Suprapubic skin (tissue), 4 donors: ENCODE measurements around the gene SLC2A13. TPM values are rescaled to one million over a fixed set of nuclear protein-coding genes. Genes with fewer than 3 reads are reported as not detected.

Experiments used
- DNase-seq, 2 donors: peaks; one replicate each; pipeline ENCODE4 v3.0.0-alpha.2; 2019; ENCODE audit warnings: low spot score in 2 of 2
- H3K27ac ChIP-seq: fragments of 200-600 bp; sonication (generic); one replicate; pipeline ENCODE4 v1.5.1; 2019
- H3K27me3 ChIP-seq: fragments of 200-600 bp; sonication (generic); one replicate; pipeline ENCODE4 v1.5.1; 2019
- H3K36me3 ChIP-seq: fragments of 200-600 bp; sonication (generic); one replicate; pipeline ENCODE4 v1.5.1; 2019
- H3K4me1 ChIP-seq: fragments of 200-600 bp; sonication (generic); one replicate; pipeline ENCODE4 v1.5.1; 2019
- H3K4me3 ChIP-seq: fragments of 200-600 bp; sonication (generic); one replicate; pipeline ENCODE4 v1.5.1; 2019; ENCODE audit warnings: mild to moderate bottlenecking
- H3K9me3 ChIP-seq: fragments of 200-600 bp; sonication (generic); one replicate; pipeline ENCODE4 v1.5.1; 2019
- EP300 ChIP-seq: sonication (generic); formaldehyde crosslinking; IDR thresholded peaks from one replicate; pipeline ENCODE4 v1.6.1; 2017; ENCODE audit warnings: antibody characterized with exemption
- POLR2A ChIP-seq, 2 donors: fragments of 450-650 bp; IDR thresholded peaks; one replicate each; pipeline ENCODE4 v1.6.1; 2017; ENCODE audit warnings: antibody characterized with exemption in 2 of 2, mild to moderate bottlenecking in 2 of 2, moderate library complexity in 2 of 2
- POLR2AphosphoS5 ChIP-seq, 3 donors: sonication (generic); formaldehyde crosslinking; IDR thresholded peaks; one replicate each; pipeline ENCODE4 v1.6.1; 2017; ENCODE audit warnings: antibody characterized with exemption in 3 of 3
- WGBS: methylation state at CpG from one replicate; pipeline ENCODE4 v1.1.5; 2018; 5-methylcytosine and 5-hydroxymethylcytosine counted together
- total RNA-seq, 4 donors: library from RNA; depleted of rRNA; stranded (reverse); fragments of >200 nt; gene quantifications; one replicate each; pipeline ENCODE4 v1.1.0, GENCODE V29; 2016
- TF ChIP-seq, protein P1 (sequence below), 2 donors: fragments of 200-600 bp in 1 of 2; fragments of 450-650 bp in 1 of 2; sonication (generic) in 1 of 2; IDR thresholded peaks; one replicate each; pipeline ENCODE4 v1.5.1; 2016 to 2019; ENCODE audit warnings: antibody characterized with exemption in 2 of 2, mild to moderate bottlenecking in 1 of 2, moderate library complexity in 1 of 2

Gene SLC2A13
- total RNA-seq, 4 donors from 2014 or later = 10.4 to 14.1 (median 13.4) TPM

DNA sequence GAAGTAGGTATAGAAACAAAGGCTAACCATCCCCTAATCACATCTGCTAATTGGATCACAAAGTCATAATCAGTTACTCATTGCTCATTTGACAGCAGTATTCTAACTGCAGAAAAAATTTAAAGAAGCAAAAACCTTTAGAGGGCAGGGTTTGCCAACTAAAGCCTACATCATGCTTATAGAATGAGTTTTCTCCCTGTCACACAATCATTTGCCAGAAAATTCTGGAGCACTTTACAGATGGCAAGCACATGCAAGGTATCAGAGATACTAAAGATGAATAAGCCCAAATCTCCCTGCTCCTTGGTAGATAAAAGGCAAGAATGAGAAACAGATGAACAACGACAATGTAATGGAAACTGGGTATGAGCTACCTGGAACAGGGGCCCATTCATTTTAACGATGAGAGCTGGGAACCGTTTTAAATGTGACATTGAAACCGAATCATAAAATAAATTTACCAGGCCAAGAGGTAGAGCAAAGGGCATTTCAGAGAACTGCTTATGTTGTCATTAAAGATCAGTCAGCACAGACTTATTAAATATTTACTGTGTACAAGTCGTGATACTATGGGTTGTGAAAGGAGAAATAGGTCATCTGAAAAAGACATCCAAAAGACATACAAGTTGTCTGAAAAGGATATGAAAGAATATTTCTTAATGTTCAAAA is 274.9 kb downstream of the SLC2A13 start:
- Histone ChIP-seq H3K27ac (no peak overlapping the region), H3K27me3 (no peaks in the 10 kb centered on the region), H3K4me1 (no peaks in the 10 kb centered on the region), H3K9me3 (no peaks in the 10 kb centered on the region), H3K4me3 (no peak overlapping the region), H3K36me3 (no peaks in the 10 kb centered on the region)
- 80% methylated on average over 5 of the region's 5 CpGs for WGBS
- no peak for DNase-seq
- TF ChIP-seq EP300 (no peak), POLR2A (IDR thresholded peaks at IDR 0.05) (no peak), POLR2AphosphoS5 (IDR thresholded peaks at IDR 0.05) (no peak)
- TF ChIP-seq, protein P1, sequence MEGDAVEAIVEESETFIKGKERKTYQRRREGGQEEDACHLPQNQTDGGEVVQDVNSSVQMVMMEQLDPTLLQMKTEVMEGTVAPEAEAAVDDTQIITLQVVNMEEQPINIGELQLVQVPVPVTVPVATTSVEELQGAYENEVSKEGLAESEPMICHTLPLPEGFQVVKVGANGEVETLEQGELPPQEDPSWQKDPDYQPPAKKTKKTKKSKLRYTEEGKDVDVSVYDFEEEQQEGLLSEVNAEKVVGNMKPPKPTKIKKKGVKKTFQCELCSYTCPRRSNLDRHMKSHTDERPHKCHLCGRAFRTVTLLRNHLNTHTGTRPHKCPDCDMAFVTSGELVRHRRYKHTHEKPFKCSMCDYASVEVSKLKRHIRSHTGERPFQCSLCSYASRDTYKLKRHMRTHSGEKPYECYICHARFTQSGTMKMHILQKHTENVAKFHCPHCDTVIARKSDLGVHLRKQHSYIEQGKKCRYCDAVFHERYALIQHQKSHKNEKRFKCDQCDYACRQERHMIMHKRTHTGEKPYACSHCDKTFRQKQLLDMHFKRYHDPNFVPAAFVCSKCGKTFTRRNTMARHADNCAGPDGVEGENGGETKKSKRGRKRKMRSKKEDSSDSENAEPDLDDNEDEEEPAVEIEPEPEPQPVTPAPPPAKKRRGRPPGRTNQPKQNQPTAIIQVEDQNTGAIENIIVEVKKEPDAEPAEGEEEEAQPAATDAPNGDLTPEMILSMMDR (IDR thresholded peaks at IDR 0.05) = no peak

GRCh38 chr12:39830171-39830570 is 275.7 kb downstream of the SLC2A13 start:
- Histone ChIP-seq H3K9me3 (no peaks in the 10 kb centered on the region), H3K36me3 (no peaks in the 10 kb centered on the region), H3K27me3 (no peaks in the 10 kb centered on the region), H3K27ac (no peak overlapping the region), H3K4me1 (no peaks in the 10 kb centered on the region), H3K4me3 (no peak overlapping the region)
- WGBS = 84% methylated on average over 4 of the region's 4 CpGs
- TF ChIP-seq POLR2A (IDR thresholded peaks at IDR 0.05) = no peak
- no peak for DNase-seq

DNA sequence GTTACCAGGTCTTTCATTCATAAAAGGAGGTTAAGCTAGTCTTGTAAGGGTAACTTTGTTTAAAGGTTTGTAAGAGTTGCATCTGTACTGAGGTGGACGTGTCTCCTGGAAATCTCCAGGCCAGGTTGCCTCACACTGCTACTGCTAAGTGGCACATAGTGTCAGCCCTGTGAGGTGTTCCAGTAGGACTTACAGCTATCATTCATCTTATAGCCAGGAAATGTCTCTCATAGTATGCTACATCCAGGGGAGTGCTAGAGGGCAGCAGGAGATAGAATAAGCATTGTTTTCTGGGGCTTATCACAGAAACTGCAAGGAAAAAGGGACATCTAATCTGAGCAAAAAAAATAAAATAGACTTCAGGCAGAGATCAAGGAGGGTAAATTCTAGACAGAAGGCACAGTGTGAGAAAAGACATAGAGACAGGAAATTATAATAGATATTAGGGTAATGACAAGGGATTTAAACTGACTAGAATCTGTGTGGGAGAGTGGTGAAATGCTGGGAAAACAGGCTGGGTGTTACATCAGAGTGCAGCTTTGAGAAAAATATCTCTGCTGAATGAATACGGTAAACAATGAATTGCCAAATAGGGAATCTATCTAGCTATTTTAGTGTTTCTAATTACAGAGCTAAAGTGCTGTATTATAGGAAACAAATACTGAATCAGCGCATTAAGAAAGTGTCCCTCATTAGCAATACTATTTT is 281.2 kb downstream of the SLC2A13 start:
- no peaks in the 10 kb centered on the region for H3K36me3 ChIP-seq
- H3K9me3 ChIP-seq = no peaks in the 10 kb centered on the region
- no peak for DNase-seq
- H3K27ac ChIP-seq = no peak overlapping the region
- H3K27me3 ChIP-seq = no peaks in the 10 kb centered on the region
- H3K4me3 ChIP-seq = no peak overlapping the region
- 69% methylated on average over 3 of the region's 3 CpGs for WGBS
- no peaks in the 10 kb centered on the region for H3K4me1 ChIP-seq
- TF ChIP-seq POLR2AphosphoS5 (IDR thresholded peaks at IDR 0.05) (no peak), POLR2A (IDR thresholded peaks at IDR 0.05) (no peak), EP300 (no peak)
- TF ChIP-seq, protein P1 (IDR thresholded peaks at IDR 0.05) = no peak

- no peaks in the 10 kb centered on the region for H3K4me1 ChIP-seq
- H3K4me3 ChIP-seq = no peak overlapping the region
- no peaks in the 10 kb centered on the region for H3K36me3 ChIP-seq
- TF ChIP-seq EP300 = no peak
- TF ChIP-seq POLR2A (IDR thresholded peaks at IDR 0.05) = no peak
- TF ChIP-seq, protein P1 (IDR thresholded peaks at IDR 0.05) = no peak
- no peak for TF ChIP-seq POLR2AphosphoS5 (IDR thresholded peaks at IDR 0.05)
- H3K9me3 ChIP-seq = no peaks in the 10 kb centered on the region
- DNase-seq = no peak
- H3K27me3 ChIP-seq = no peaks in the 10 kb centered on the region
- H3K27ac ChIP-seq = no peak overlapping the region
These were observed 289.2 kb downstream of the SLC2A13 start for GRCh38 chr12:39816671-39817185.

DNA sequence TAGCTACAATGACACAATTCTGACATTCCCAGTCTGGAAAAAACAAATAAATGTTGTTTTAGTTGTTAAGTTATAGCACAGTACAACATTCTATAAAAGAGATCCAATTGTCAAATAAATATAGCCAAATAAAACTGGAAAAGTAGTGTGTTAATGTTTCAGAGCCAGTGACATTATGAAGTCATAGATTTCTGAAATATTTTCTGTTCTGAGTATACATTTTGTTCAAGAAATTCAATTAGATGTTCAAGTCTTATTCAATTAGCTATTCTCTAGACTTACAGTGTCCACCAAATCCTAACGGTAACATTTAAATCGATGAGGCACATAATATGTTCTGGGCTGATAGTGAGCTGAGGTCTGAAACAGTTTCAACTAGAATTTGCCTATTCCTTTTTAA is 290.1 kb downstream of the SLC2A13 start:
- DNase-seq = no peak

More for the DNA sequence above, 290.1 kb downstream of the SLC2A13 start:
- no peak for TF ChIP-seq EP300
- TF ChIP-seq, protein P1 (IDR thresholded peaks at IDR 0.05) = no peak
- no peak for TF ChIP-seq POLR2AphosphoS5 (IDR thresholded peaks at IDR 0.05)
- no peak for TF ChIP-seq POLR2A (IDR thresholded peaks at IDR 0.05)
- H3K27me3 ChIP-seq = no peaks in the 10 kb centered on the region
- H3K27ac ChIP-seq = no peak overlapping the region
- WGBS = 85% methylated on average over 2 of the region's 2 CpGs
- no peak overlapping the region for H3K4me3 ChIP-seq
- H3K9me3 ChIP-seq = no peaks in the 10 kb centered on the region
- no peaks in the 10 kb centered on the region for H3K4me1 ChIP-seq
- no peaks in the 10 kb centered on the region for H3K36me3 ChIP-seq
